Embryonic facial prominence (tissue), 1 donor: ENCODE measurements around the gene SLC17A9.
"Not testable (repeated sequence)": the region's sequence is repeated elsewhere in the genome, so short reads cannot be mapped to it uniquely, and the experiment has no call there.

Experiments used
- DNase-seq: peaks from one replicate; pipeline ENCODE4 v3.0.0-alpha.2; 2016; ENCODE audit errors: extremely low spot score

Gene SLC17A9

DNA sequence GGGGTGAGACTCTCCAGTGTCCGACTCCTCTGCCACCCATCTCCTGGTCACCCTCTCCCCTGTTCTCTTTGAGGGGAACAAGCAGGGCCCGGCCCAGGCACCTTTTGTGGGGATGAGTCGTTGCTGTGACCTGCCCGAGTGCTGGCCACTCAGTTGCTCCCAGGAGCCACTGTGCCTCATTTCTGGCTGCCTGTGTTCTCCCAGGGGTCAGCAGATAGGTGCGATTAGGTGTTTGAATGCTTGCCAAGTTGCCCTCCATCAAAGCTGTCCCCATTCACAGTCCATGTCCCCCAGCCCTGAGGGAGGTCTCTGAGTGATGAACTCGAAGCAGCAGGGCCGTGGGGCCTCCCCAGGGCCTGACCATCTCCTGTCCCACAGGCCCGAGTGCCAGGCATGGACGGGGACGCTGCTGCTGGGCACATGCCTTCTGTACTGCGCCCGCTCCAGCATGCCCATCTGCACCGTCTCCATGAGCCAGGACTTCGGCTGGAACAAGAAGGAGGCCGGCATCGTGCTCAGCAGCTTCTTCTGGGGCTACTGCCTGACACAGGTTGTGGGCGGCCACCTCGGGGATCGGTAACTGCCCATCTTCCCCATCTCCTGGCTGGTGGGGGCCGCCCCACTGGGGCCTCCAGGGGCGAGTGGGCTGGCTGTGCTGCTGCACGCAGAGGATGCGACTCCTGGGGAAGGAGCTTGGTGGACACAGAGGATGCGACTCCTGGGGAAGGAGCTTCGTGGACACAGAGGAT is 4.1 kb downstream of the SLC17A9 start:
- no peak for DNase-seq

DNA sequence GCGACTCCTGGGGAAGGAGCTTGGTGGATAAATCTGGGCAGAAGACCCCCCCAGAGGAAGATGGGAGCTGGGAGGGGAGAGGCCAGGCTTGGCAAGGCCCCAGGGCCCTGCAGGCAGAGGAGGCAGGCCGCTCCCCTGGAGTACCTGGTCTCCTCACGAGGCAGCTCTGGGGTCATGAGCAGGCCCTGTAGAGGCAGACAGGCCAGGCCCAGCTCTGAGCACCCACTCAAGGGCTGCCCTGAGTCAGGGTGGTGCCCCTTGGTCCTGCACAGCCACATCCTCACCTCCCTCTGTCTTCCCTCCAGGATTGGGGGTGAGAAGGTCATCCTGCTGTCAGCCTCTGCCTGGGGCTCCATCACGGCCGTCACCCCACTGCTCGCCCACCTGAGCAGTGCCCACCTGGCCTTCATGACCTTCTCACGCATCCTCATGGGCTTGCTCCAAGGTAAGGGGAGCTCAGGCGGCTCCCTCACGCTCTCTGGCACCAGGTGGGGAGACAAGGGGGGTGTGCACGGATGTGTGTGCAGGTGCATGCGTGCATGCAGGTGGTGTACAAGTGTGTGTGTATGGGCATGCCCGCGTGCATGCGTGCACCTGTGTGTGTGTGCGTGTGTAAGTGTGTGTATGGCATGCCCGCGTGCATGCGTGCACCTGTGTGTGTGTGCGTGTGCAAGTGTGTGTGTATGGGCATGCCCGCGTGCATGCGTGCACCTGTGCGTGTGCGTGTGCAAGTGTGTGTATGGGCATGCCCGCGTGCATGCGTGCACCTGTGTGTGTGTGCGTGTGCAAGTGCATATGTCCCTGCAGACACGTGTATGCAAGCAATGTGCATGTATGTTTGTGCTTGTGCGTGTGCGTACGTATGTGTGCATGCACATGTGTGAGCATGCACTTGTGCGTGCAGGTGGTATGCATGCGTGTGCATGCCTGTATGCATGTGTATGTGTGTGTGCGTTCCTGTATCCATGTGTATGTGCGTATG is 4.9 kb downstream of the SLC17A9 start:
- DNase-seq: no peak

DNA sequence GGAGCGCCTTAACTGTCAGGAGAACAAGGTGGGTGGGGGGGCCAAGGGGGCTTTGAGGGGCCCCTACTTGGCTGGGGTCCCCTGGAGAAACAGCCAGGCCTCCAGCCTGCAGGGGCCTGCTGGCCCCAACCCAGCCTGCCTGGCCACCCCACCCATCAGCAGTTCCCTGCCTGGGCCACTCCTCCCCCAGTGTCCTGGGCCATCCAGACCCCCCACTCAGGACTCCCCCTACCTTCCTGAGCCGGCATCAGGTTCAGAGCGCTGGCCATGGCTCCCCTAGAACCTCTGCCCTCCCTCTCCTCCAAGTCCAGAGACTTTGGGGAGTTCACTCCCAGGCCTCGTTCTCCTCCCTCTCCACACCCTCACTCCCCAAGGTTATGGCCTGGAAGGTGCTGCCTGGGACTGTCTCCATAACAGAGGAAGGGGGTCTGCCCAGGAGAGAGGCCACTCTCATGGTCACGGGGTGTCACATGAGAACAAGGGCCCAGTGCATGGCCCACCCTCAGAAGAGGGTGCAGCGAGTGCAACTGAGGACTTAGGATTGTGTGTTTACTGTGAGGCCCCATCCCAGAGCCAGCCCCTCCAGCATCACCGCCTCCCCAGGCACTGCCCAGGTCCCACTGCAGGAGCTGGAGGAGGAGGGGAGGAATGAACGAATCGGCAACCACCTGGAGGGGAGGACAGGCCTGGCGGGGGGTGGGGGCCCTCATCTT is 6.0 kb downstream of the SLC17A9 start:
- no peak for DNase-seq

DNA sequence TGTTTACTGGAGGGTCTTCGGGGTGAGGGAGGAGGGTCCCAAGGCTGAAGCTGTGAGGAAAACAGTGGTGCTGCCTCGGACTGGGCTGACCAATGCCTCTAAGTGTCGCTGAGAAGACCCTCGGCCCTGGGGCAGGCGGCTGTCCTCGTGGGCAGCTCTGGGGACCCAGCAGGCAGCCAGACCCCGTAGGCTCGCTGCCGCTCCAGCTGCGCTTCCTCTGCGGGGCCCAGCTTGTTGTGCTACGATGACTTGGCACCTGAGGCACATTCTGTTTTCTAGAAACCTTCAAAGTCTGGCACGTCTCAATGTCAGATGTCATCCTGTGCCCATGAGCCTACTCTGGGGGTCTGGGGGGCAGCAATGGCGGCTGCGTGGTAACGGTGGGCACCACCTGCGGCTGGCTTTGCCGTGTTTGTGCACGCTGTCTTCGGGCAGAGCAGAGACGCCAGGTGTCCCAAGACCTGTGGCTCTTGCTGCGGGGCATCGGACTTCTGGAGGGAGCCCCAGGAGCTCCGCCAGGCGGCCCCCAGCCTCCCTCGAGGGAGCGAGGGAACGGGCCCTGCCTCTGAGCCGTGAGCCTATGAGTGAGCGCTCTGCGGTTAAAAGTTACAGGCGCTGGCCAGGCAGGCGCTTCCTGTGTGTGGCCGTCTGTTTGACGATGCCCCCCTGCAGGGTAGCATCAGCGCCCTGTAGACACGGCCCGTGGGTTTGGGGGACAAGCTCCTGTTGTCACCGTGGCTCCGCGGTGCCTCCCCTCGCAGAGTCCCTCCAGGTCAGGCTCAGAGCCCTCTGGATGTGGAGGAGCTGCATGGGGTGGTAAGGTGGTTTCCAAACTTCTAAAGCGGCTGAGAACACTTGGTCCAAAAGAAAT is 6.8 kb downstream of the SLC17A9 start:
- DNase-seq: no peak

DNA sequence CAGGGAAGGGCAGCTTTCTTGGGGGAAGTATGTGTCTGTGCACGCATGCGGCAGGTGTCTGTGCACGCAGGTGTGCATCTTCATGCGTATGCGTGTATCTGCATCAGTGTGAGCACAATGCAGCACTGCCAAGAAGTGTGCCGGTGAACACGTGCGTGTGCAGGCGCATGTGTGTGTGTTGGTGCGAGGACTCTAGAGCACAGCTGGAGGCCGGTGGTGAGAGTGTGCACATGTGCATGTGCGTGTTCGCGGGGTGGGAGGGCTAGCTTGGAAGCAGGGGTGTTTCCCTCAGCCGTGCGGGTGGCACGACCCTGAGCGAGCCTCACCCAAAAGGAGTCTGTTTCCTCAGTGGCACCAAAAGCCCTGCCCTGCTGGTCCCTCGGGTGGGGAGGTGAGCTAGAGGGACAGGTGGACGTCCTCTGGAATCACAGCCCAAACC is 7.5 kb downstream of the SLC17A9 start:
- no peak for DNase-seq

DNA sequence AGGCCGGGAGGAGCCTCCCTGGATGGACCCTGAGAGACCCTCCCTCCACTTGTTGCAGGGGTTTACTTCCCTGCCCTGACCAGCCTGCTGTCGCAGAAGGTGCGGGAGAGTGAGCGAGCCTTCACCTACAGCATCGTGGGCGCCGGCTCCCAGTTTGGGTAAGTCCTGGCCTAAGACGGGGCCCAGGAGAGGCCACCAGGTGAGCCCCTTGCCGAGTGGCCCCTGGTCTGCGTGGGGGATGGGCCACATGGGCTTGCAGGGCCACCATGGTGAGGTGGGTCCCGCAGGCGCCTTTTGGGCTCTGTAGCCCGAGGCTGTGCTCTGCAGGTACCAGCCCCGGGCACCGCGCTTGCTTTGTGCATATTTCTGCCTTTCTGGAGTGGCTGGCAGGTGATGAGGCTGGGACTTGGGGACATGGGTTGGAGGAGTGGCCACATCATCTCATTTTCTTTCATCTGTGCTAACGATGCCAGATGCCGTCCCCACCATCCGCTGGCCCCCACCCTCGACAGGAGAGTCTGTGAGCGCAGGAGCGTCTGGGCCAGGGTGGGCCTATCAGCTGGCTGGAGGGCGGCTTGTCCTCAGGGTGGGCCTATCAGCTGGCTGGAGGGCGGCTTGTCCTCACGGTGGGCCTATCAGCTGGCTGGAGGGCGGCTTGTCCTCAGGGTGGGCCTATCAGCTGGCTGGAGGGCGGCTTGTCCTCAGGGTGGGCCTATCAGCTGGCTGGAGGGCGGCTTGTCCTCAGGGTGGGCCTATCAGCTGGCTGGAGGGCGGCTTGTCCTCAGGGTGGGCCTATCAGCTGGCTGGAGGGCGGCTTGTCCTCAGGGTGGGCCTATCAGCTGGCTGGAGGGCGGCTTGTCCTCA is 8.2 kb downstream of the SLC17A9 start:
- DNase-seq: not testable (repeated sequence)

DNA sequence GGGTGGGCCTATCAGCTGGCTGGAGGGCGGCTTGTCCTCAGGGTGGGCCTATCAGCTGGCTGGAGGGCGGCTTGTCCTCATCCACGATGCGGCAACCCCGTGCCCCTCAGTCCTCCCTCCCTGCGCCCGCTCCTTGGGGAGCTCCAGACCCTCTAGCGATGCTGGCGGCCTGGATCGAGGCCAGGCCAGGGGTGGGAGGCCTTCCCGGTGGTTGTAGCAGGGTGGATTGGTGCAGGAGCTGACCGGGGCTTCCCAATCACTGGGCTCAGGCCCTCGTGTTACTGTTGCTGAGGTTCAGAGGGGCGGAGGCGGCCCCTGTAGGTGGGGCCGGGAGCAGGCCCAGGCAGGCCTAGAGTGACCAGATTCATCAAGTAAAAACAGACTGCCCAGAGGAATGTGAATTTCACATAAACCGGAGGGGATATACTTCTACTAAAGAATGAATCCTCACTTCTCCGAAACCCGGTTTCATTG is 8.8 kb downstream of the SLC17A9 start:
- DNase-seq: no peak

DNA sequence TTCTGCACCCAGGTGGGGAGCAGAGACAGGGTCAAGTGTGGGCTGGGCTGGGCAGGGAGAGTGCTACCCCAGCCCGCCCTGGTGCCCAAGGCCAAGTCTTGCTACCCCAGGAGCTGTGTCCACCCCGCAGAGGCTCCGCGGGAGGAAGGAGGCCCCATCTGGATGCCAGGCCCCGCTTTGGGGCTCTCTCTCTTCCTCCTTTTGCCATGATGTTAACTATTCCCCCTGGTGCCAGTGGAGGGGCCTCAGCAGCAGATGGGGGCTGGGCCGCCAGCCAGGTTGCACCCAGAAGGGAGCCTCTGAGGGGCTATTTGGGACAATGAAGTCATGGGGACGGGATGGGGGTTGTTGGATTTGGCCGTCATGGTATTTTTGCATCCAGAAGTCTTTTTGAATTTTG is 9.3 kb downstream of the SLC17A9 start:
- DNase-seq: no peak

DNA sequence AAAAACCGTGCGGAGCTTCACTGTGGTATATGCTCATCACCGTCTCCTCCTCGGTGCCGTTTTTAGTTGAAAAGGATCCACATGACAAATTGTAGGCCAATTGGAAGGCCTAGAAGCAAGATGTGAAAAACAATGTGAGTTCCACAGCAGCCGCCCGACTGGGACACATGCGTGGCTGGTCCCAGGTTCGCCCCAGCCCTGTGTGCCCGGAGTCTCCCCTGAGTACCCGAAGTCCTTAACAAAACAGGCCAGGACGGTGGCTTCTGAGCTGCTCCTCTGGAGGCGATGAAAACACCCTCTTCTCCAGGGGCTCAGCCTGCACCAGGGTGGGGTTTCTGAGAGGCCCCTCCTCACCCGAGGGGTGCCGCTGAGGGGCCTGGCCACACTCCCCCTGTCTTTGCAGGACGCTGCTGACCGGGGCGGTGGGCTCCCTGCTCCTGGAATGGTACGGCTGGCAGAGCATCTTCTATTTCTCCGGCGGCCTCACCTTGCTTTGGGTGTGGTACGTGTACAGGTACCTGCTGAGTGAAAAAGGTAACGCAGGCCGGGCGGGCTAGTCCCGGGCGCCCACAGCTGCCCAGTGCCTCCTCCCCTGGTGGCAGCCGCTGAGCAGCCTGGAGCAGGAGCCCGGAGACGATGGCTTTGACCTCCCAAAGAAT is 9.8 kb downstream of the SLC17A9 start:
- no peak for DNase-seq

DNA sequence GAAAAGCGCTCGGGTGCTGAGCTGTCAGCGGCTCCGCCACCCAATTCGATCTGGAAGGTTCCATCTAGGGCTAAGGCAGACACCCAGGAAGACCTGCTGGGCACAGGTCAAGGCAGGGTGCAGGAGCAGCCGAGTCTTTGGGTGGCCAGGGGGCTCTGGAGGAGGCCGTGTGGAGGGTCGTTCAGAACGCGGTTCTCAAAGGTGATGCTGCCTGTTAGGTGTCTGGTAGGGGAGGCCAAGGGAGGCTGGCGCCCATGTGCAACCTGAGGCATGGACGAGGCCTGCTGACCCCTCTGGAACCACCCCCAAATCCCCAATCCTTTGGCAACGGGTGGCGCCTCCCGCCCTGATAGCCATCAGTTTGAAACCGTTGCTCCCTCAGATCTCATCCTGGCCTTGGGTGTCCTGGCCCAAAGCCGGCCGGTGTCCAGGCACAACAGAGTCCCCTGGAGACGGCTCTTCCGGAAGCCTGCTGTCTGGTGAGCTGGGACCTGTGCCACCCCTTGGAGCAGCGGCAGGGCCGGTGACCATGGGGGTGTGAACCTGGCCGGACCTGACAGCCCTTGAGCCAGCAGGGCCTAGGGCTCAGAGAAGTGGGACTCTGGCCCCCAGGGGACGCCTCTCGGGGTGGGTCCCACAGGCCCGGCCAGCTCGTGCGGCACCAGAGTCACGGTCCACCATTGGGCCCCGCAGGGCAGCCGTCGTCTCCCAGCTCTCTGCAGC is 10.5 kb downstream of the SLC17A9 start:
- no peak for DNase-seq

DNA sequence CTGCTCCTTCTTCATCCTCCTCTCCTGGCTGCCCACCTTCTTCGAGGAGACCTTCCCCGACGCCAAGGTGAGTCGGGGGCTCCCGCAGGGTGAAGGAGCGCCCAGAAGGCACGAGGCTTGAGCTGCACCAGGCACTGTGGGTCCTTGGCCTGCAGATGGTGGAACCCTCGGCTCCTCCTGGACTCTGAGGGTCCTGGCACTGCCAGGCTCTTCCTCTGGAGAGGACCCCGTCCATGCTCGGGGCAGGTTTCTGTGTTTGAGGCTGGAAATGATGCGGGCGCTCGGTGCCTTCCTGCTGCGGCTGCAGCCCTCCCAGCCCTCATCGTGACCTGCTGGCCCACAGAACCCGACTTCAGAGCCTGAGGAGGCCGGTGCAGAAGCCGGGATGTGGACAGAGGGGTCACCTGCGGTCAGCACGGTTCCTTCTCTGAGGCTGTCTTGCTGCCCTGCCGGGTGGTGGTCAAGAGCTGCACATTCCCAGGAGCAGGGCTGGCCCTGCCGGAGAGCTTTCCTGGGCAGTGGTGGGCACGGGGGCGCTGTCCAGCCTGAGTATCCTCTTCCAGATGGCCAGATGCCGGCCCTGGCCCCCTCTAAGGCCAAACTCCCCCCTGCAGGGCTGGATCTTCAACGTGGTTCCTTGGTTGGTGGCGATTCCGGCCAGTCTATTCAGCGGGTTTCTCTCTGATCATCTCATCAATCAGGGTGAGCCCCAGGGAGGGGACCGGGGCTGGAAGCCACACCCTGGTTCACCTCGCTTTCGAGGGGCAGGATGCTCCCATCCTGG is 11.3 kb downstream of the SLC17A9 start:
- no peak for DNase-seq

DNA sequence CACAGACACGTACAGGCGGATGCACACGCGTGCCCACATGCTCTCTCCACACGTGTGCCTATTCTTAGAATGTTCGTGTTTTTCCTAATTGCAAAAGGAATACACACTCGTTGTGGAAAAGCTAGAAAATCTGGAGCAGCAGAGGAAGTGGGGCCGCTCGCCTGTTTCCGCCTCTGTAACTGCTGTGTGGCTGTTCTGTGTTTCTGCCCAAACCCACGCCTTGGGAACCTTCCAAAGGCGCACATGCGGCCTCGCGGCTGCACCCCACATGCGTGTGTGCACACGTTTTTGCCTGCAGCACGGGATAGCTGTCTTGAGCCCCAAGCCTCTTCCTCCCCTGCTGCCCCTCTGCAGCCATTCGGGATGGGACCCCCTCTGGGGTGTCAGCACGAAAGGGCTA is 12.2 kb downstream of the SLC17A9 start:
- no peak for DNase-seq

DNA sequence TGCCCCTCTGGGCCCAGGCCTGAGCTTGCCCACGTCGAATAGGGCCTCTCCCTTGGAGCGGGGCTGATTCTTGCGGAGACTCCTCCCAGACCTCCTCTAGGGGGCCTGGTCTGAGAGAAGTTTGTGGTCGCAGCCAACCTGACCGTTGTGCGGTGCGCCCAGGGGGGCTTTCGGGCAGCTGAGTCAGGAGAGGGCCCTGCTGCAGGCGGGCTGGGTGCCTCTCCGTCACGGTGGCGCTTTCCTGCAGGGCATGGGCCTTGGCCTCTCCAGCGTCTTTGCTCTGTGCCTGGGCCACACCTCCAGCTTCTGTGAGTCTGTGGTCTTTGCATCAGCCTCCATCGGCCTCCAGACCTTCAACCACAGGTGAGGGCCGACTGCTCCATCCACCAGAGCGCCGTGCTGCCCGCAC is 12.9 kb downstream of the SLC17A9 start:
- DNase-seq: no peak

DNA sequence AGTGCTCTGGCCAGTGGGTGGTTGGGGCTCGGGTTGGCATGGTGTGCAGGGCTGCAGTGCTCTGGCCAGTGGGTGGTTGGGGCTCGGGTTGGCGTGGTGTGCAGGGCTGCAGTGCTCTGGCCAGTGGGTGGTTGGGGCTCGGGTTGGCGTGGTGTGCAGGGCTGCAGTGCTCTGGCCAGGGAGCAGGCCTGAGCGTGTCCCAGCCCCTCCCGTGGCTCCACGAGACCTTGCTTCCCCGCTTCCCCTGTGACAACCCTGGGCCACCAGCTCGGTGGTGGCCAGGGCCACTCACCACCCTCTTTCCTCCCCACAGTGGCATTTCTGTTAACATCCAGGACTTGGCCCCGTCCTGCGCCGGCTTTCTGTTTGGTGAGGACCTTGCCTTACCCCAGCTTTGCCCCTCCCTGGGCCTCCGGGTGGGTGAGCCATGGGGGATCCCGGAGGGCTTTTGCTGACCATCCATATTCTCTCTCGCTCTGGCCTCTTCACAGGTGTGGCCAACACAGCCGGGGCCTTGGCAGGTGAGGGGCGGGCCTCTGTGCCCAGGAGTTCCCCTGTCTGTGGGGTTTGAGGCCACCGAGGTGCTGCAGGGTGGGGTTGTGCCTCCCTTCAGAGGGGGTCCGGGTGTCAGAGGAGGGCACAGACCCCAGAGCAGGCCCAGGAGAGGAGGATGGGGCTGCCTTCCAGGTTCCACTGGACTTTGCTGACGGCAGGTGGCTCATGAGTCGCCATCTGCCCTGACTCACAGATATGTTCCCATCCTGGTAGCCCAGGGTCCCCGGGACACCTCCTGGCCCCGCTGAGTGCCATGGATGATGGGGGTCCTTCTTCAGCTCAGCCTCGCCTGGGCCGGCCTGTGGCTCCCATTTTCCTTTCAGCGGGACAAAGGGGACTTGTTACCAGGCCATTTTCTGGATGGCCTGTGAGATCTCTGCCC is 14.0 kb downstream of the SLC17A9 start:
- no peak for DNase-seq

DNA sequence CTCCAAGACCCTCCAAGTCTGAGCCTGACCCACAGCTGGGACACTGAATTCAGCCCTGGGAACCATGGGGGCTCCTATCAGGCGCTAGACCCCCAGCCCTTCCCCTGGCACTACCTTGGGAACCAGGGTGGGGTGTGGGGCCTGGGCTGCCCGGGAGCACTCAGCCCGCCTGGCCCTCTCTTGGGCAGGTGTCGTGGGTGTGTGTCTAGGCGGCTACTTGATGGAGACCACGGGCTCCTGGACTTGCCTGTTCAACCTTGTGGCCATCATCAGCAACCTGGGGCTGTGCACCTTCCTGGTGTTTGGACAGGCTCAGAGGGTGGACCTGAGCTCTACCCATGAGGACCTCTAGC is 14.6 kb downstream of the SLC17A9 start:
- DNase-seq: no peak

DNA sequence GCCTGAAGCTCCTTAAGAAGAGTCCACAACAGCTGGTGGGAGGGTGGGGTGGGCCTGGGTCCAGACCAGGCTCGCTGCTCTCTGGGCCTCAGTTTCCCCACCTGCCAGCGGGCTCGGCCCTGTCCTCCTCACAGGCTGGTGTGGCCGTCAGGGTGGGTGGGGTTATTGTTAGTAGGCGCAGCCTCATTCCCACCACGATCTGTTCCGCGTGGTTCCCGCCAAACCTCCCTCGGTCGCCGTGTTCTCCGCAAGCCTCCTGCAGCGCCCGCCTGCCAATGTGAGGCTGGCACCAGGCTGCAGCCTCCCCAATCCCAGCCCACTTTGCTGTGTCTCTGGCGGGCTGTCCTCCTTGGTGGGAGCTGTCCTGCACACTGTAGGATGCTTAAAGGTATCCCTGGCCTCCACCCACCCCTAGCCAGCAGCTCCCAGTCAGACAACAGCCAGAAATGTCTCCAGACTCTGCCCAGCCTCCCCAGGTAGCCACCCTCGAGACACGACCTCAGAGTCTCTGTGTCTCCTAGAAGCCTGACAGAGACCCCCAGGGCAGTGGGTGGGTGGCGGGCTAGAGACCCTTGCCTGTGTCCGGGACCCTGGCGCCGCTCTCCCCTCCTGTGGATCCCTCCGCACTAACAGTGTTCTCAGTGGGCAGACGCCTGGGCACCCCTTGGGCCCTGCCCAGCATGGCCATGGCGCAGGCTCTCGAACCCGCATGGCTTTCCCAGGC is 15.3 kb downstream of the SLC17A9 start:
- DNase-seq: no peak
